A549 (cell line): ENCODE data around the gene NCOA1. TPM values are rescaled to one million over a fixed set of nuclear protein-coding genes. Genes with fewer than 3 reads are reported as not detected.

Experiments used
- ATAC-seq, 2 experiments: fragments of 200-7000 bp in 1 of 2; fragments of >200 bp in 1 of 2; cut with Nextera tagmentation in 1 of 2; cut with Tn5 transposase in 1 of 2; 3 replicates each; pipeline versions ENCODE4 v1.8.0 to v1.9.1; 2018 to 2020; ENCODE audit warnings: mild to moderate bottlenecking in 1 of 2, moderate library complexity in 1 of 2
- CTCF ChIA-PET: fragments of 300-600 bp; sonication (Branson Sonifier 250); formaldehyde crosslinking; extraction: SDS; loops from one replicate; lab custom pipeline; 2021; ENCODE audit warnings: antibody characterized with exemption, inconsistent platforms; lab: Yijun Ruan, JAX
- POLR2A ChIA-PET: fragments of 350-600 bp; formaldehyde crosslinking; extraction: SDS; loops from one replicate; lab custom pipeline; 2021; ENCODE audit warnings: antibody characterized with exemption, inconsistent platforms; lab: Yijun Ruan, JAX
- DNase-seq, 2 experiments: peaks; one replicate each; pipeline versions ENCODE4 v3.0.0 to v3.0.0-alpha.2; 2011 to 2016; ENCODE audit warnings: low read depth in 1 of 2, low spot score in 1 of 2
- FAIRE-seq: peaks from 2 replicates; lab custom pipeline; 2011; peaks lifted over from hg19 to GRCh38; lab: Jason Lieb, UNC
- H3K27ac ChIP-seq, 2 experiments: fragments of >200 bp; sonication (Bioruptor Twin); formaldehyde crosslinking; 3 replicates each; pipeline ENCODE4 v1.5.1; 2016 to 2017
- H3K4me1 ChIP-seq: fragments of >200 bp; sonication (Bioruptor Twin); formaldehyde crosslinking; 3 replicates; pipeline ENCODE4 v1.6.1; 2016
- H3K4me2 ChIP-seq: fragments of >200 bp; sonication (Bioruptor Twin); formaldehyde crosslinking; 3 replicates; pipeline ENCODE4 v1.6.1; 2016
- H3K4me3 ChIP-seq: fragments of >200 bp; sonication (Bioruptor Twin); formaldehyde crosslinking; 3 replicates; pipeline ENCODE4 v1.5.1; 2016
- H3K9me3 ChIP-seq: fragments of >200 bp; sonication (Bioruptor Twin); formaldehyde crosslinking; 3 replicates; pipeline ENCODE4 v1.6.1; 2016
- BCL3 ChIP-seq: fragments of >200 bp; sonication (Bioruptor Twin); formaldehyde crosslinking; IDR thresholded peaks from 3 replicates; pipeline ENCODE4 v1.6.1; 2016
- CBX2 ChIP-seq: fragments of 200-600 bp; sonication (generic); IDR thresholded peaks from 2 replicates; pipeline ENCODE4 v1.6.1; 2016; ENCODE audit warnings: low read depth, mild to moderate bottlenecking, borderline replicate concordance
- CHD2 ChIP-seq: fragments of 150-350 bp; IDR thresholded peaks from 2 replicates; pipeline ENCODE4 v1.6.1; 2014; ENCODE audit warnings: low read length; ENCODE audit not compliant: partially characterized antibody
- ELK1 ChIP-seq: fragments of 150-350 bp; IDR thresholded peaks from 2 replicates; pipeline ENCODE4 v1.6.1; 2014; ENCODE audit warnings: low read depth, mild to moderate bottlenecking, low read length
- EP300 ChIP-seq, 2 experiments: fragments of >200 bp; sonication (Bioruptor Twin); formaldehyde crosslinking; IDR thresholded peaks; 2 replicates in 1 of 2; 3 replicates in 1 of 2; pipeline ENCODE4 v1.6.1; 2016 to 2017
- FOXS1 ChIP-seq: fragments of 250-450 bp; sonication (Bioruptor Pico); IDR thresholded peaks from 2 replicates; pipeline ENCODE4 v1.5.0; 2020; ENCODE audit warnings: mild to moderate bottlenecking, moderate library complexity
- GATA3 ChIP-seq: IDR thresholded peaks from 2 replicates; pipeline ENCODE4 v1.6.1; 2012; ENCODE audit warnings: borderline replicate concordance
- HDAC2 ChIP-seq: fragments of 200-600 bp; sonication (generic); IDR thresholded peaks from 2 replicates; pipeline ENCODE4 v1.6.1; 2016
- HES2 ChIP-seq: fragments of >200 bp; sonication (Bioruptor Twin); formaldehyde crosslinking; IDR thresholded peaks from 2 replicates; pipeline ENCODE4 v1.6.1; 2016
- HEYL ChIP-seq: fragments of 250-450 bp; sonication (Bioruptor Pico); IDR thresholded peaks from 2 replicates; pipeline ENCODE4 v1.8.0; 2021; ENCODE audit warnings: mild to moderate bottlenecking, moderate library complexity
- HMGXB4 ChIP-seq: fragments of 250-450 bp; sonication (Bioruptor Pico); IDR thresholded peaks from 2 replicates; pipeline ENCODE4 v1.5.0; 2021; ENCODE audit warnings: mild to moderate bottlenecking, moderate library complexity, borderline replicate concordance
- HOXB5 ChIP-seq: fragments of 250-450 bp; sonication (Bioruptor Pico); IDR thresholded peaks from 2 replicates; pipeline ENCODE4 v1.5.0; 2020; ENCODE audit warnings: mild to moderate bottlenecking, moderate library complexity
- JUNB ChIP-seq: fragments of >200 bp; sonication (Bioruptor Twin); formaldehyde crosslinking; IDR thresholded peaks from 2 replicates; pipeline ENCODE4 v1.6.1; 2016
- MAFK ChIP-seq: fragments of 450-650 bp; IDR thresholded peaks from 2 replicates; pipeline ENCODE4 v1.6.1; 2014; ENCODE audit not compliant: partially characterized antibody
- MAZ ChIP-seq: fragments of 150-350 bp; IDR thresholded peaks from 2 replicates; pipeline ENCODE4 v1.6.1; 2014; ENCODE audit warnings: antibody characterized with exemption, low read depth, low read length, borderline replicate concordance
- NPAS2 ChIP-seq: fragments of 250-450 bp; sonication (Bioruptor Pico); IDR thresholded peaks from 2 replicates; pipeline ENCODE4 v1.8.0; 2022; ENCODE audit warnings: mild to moderate bottlenecking, moderate library complexity, borderline replicate concordance
- PHF8 ChIP-seq: fragments of 200-600 bp; sonication (generic); IDR thresholded peaks from 2 replicates; pipeline ENCODE4 v1.6.1; 2016; ENCODE audit warnings: low read depth, mild to moderate bottlenecking, antibody characterized with exemption, moderate library complexity, borderline replicate concordance
- RARB ChIP-seq: fragments of 250-450 bp; sonication (Bioruptor Pico); IDR thresholded peaks from 2 replicates; pipeline ENCODE4 v1.8.0; 2021; ENCODE audit warnings: mild to moderate bottlenecking, moderate library complexity
- REST ChIP-seq: fragments of 200-600 bp; sonication (generic); IDR thresholded peaks from 2 replicates; pipeline ENCODE4 v1.6.1; 2016; ENCODE audit warnings: antibody characterized with exemption, mild to moderate bottlenecking, moderate library complexity
- RNF2 ChIP-seq: fragments of 200-600 bp; sonication (generic); IDR thresholded peaks from 2 replicates; pipeline ENCODE4 v1.6.1; 2016; ENCODE audit warnings: low read depth, mild to moderate bottlenecking, antibody characterized with exemption, moderate library complexity, borderline replicate concordance
- SMC3 ChIP-seq: fragments of >200 bp; sonication (Bioruptor Twin); formaldehyde crosslinking; IDR thresholded peaks from 3 replicates; pipeline ENCODE4 v1.6.1; 2018; ENCODE audit warnings: inconsistent platforms
- USF2 ChIP-seq: fragments of 450-650 bp; IDR thresholded peaks from 2 replicates; pipeline ENCODE4 v1.6.1; 2014; ENCODE audit warnings: antibody characterized with exemption
- ZSCAN20 ChIP-seq: fragments of 250-450 bp; sonication (Bioruptor Pico); IDR thresholded peaks from 2 replicates; pipeline ENCODE4 v1.8.0; 2022; ENCODE audit warnings: mild to moderate bottlenecking, moderate library complexity
- WGBS: methylation state at CpG from one replicate; pipeline ENCODE4 v1.1.6; 2017; ENCODE audit errors: missing lambda C conversion rate; 5-methylcytosine and 5-hydroxymethylcytosine counted together
- polyA plus RNA-seq, 4 experiments: library from polyadenylated mRNA; depleted of rRNA in 3 of 4; stranded (reverse); fragments of >200 nt; fragmentation: RNase III in 1 of 4; extraction: RNeasy Plus Mini Kit Qiagen cat#74134 plus additional on column Dnase treatment in 1 of 4; gene quantifications; 2 replicates in 3 of 4; 3 replicates in 1 of 4; pipeline ENCODE4 v1.2.3, GENCODE V29; 2011 to 2017

NCOA1 gene
- polyA plus RNA-seq, 2 of the 4 experiments (the other 2 are of a cell fraction) = 7.6 to 29.9 TPM

GRCh38 chr2:24539258-24539657, 48.2 kb downstream of the NCOA1 start:
- H3K4me2 ChIP-seq = no peak overlapping the region
- FAIRE-seq (no peak), DNase-seq (no peak), ATAC-seq (no peak)
- no peak overlapping the region for H3K27ac ChIP-seq
- H3K4me1 ChIP-seq = no peaks in the 10 kb centered on the region
- no peak overlapping the region for H3K4me3 ChIP-seq
- ChIA-PET CTCF (interaction anchor here (0.9 kb wide), 1 partner anchor 11 kb away, joined by 4 read pairs; no protein-coding TSS in a partner anchor), POLR2A (no interaction called here)
- peaks cover 13% of the 10 kb centered on the region for H3K9me3 ChIP-seq
- TF ChIP-seq NPAS2 = no peak
- TF ChIP-seq CBX2 = no peak
- no peak for TF ChIP-seq RARB (CRISPR knock-in tag)
- no peak for TF ChIP-seq BCL3
- TF ChIP-seq REST = no peak
- no peak for TF ChIP-seq FOXS1 (CRISPR knock-in tag)
- no peak for TF ChIP-seq SMC3
- TF ChIP-seq USF2 = no peak
- TF ChIP-seq PHF8 = no peak
- TF ChIP-seq GATA3 = no peak
- TF ChIP-seq ELK1 = no peak
- TF ChIP-seq HES2 = no peak
- TF ChIP-seq MAZ = no peak
- TF ChIP-seq CHD2 = no peak
- TF ChIP-seq EP300 (IDR thresholded peaks at IDR 0.05) = no peak
- 87% methylated on average over 1 of the region's 1 CpG for WGBS

- no peak for TF ChIP-seq REST
- no peak for TF ChIP-seq HMGXB4 (CRISPR knock-in tag)
- TF ChIP-seq HEYL (CRISPR knock-in tag) = no peak
- TF ChIP-seq HDAC2 = no peak
- TF ChIP-seq PHF8 = no peak
- no peak for TF ChIP-seq RNF2
- no peak for TF ChIP-seq JUNB
- no peak for TF ChIP-seq ZSCAN20 (CRISPR knock-in tag)
- TF ChIP-seq HOXB5 (CRISPR knock-in tag) = no peak
- TF ChIP-seq MAZ = no peak
- no peak for TF ChIP-seq MAFK
- TF ChIP-seq, all 56 proteins: peak for 0
- DNase-seq (no peak), ATAC-seq (no peak), FAIRE-seq (no peak)
- no peak overlapping the region for H3K4me3 ChIP-seq
- H3K9me3 ChIP-seq = peaks cover 21% of the 10 kb centered on the region
- H3K27ac ChIP-seq = no peak overlapping the region
- POLR2A ChIA-PET = no interaction called here
- 85% methylated on average over 2 of the region's 2 CpGs for WGBS
- CTCF ChIA-PET = no interaction called here
- H3K4me1 ChIP-seq = no peaks in the 10 kb centered on the region
- H3K4me2 ChIP-seq = no peak overlapping the region
Measured at GRCh38 chr2:24540011-24540477, 49.0 kb downstream of the NCOA1 start.
